Fibroblast of mammary gland (primary cell): ENCODE measurements around the gene TEDDM1.
A peak's percentile ranks its signal among the peaks of the same experiment; 100 is the strongest.
"Not testable (repeated sequence)": the region's sequence is repeated elsewhere in the genome, so short reads cannot be mapped to it uniquely, and the experiment has no call there.

Source experiments
- DNase-seq: peaks from one replicate; pipeline ENCODE4 v3.0.0-alpha.2; 2010; ENCODE audit warnings: low read depth
- H3K4me3 ChIP-seq: 2 replicates; pipeline ENCODE4 v1.5.1; 2011; ENCODE audit warnings: low read depth, mild to moderate bottlenecking, low read length, moderate library complexity; ENCODE audit not compliant: control insufficient read depth
- CTCF ChIP-seq: conservative IDR thresholded peaks from 2 replicates; pipeline ENCODE4 v1.5.1; 2011; ENCODE audit warnings: low read depth, low read length, inconsistent platforms; ENCODE audit not compliant: control insufficient read depth, insufficient read depth

The TEDDM1 gene

DNA sequence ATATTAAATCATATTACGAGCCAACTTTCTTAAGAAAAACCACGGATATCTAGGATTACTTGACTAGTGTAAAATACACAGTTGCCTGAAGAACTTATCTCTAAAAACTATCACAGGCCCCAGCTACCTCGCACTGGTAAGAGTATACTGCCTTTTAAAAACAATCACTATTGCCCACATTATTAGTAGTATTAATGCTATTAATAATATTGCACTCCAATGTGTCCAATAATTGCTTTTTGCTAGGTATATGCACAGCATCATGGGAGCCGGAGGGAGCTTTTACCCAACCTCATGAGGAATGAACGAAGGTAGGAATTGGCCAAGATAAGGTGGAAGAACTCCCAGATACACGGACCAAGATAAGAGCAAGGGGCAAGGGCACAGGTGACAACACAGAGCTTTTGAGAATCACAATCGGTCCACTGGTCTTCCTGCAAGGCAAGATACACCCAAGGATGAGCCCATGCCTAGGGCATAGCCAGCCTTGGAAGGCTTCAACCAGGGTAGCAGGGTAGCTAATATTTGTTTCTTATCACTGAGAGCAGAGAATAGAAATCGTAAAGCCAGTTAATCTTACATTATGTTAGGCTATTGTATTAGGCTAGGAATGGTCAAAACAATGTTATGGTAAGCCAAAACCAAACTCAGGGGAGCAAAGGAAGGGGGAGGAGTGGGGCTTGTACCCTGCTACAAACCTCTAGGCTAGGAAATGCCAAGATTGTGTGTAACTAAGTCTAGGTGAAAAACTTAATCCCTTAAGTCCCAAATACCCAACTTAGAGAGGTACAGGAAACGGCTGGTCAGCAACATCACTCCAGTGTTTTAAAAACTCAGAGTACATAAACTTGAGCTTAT is 18.3 kb downstream of the TEDDM1 start:
- no peak for DNase-seq
- TF ChIP-seq CTCF: no peak
- H3K4me3 ChIP-seq: no peak overlapping the region

- H3K4me3 ChIP-seq: no peak overlapping the region
- TF ChIP-seq CTCF: no peak
- no peak for DNase-seq
Observed at GRCh38 chr1:182380199-182380598, 20.3 kb downstream of the TEDDM1 start.

DNA sequence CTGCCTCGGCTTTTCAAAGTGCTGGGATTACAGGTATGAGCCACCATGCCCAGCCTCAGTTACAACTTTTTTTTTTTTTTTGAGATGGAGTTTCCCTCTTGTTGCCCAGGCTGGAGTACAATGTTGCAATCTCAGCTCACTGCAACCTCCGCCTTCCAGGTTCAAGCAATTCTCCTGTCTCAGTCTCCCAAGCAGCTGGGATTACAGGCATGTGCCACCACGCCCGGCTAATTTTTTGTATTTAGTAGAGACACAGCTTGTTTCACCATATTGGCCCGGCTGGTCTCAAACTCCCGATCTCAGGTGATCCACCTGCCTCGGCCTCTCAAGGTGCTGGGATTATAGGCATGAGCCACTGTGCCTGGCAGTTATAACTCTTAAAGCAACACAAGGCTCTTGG is 20.7 kb downstream of the TEDDM1 start:
- H3K4me3 ChIP-seq, DNase-seq: not testable (repeated sequence)

DNA sequence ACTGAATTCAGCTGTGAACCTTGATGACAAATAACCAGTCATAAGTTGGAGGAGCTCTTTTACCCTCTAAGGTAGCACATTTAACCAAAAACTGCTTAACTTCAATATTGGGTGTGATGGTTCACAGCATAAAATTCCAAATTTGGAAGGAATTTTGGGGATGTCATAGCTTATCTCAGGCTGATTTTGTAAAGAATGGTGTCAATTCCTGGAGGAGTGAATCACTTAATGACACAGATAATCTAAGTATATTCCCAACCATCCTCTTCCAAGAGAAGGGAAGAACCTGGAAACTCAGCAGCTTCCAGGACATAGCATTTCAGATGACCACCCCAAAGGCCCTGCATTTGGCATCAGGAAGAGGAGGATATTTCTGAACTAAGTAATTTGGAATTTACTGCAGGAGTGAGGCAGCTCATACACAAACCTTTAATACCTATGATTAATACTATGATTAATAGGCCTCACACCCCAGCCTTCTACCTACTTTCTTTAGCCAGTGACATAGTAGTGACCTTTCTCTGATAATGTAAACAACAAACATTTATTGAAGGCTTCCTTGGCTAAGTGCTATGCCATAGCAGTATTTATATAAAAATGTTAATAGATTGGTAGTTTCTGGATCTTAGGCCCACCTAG is 23.4 kb downstream of the TEDDM1 start:
- DNase-seq: peak; percentile 27
- H3K4me3 ChIP-seq: no peak overlapping the region
- TF ChIP-seq CTCF: no peak

GRCh38 chr1:182374101-182374834 is 26.2 kb downstream of the TEDDM1 start:
- DNase-seq: no peak
- no peak overlapping the region for H3K4me3 ChIP-seq
- TF ChIP-seq CTCF: no peak

- no peak for TF ChIP-seq CTCF
- no peak for DNase-seq
- no peak overlapping the region for H3K4me3 ChIP-seq
Observed at GRCh38 chr1:182370532-182370931, 29.9 kb downstream of the TEDDM1 start.

- no peak for TF ChIP-seq CTCF
- H3K4me3 ChIP-seq: no peak overlapping the region
- no peak for DNase-seq
Observed at GRCh38 chr1:182368903-182369302, 31.6 kb downstream of the TEDDM1 start.
